Coronary artery (tissue), 2 donors: ENCODE measurements around the gene MIPOL1.
"Not testable (repeated sequence)": the region's sequence is repeated elsewhere in the genome, so short reads cannot be mapped to it uniquely, and the experiment has no call there.

ENCODE experiments used
- DNase-seq: peaks from one replicate; pipeline ENCODE4 v3.0.0-alpha.2; 2017; ENCODE audit warnings: low spot score
- H3K27ac ChIP-seq, 2 donors: fragments of 200-600 bp; sonication (generic); one replicate each; pipeline ENCODE4 v1.5.1; 2016 to 2019
- H3K4me3 ChIP-seq: fragments of 200-600 bp; sonication (generic); 2 replicates; pipeline ENCODE4 v1.5.1; 2016; ENCODE audit warnings: mild to moderate bottlenecking, moderate library complexity
- TF ChIP-seq, protein P1 (sequence below): fragments of 200-600 bp; sonication (generic); IDR thresholded peaks from one replicate; pipeline ENCODE4 v1.5.1; 2019; ENCODE audit warnings: antibody characterized with exemption

MIPOL1 gene

DNA sequence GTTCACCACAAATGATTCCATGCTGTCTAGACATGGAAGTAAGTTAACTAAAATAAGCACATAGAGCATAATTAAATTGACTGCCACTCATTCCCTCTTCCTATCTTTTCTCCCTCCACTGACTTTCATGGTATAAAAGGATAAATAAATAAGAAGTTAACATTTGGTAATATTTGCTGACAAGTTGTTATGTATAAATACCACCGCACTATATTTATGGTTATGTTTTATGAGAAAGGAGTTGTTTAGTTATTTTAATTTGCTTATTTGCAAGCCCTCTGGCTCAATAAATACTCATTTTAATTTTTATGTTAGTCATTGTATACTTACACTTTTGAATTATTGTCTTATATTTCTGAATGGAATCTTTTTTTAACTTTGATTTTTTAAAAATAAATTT is 113.5 kb downstream of the MIPOL1 start:
- Histone ChIP-seq H3K27ac (no peak overlapping the region), H3K4me3 (no peak overlapping the region)
- no peak for DNase-seq
- TF ChIP-seq, protein P1, sequence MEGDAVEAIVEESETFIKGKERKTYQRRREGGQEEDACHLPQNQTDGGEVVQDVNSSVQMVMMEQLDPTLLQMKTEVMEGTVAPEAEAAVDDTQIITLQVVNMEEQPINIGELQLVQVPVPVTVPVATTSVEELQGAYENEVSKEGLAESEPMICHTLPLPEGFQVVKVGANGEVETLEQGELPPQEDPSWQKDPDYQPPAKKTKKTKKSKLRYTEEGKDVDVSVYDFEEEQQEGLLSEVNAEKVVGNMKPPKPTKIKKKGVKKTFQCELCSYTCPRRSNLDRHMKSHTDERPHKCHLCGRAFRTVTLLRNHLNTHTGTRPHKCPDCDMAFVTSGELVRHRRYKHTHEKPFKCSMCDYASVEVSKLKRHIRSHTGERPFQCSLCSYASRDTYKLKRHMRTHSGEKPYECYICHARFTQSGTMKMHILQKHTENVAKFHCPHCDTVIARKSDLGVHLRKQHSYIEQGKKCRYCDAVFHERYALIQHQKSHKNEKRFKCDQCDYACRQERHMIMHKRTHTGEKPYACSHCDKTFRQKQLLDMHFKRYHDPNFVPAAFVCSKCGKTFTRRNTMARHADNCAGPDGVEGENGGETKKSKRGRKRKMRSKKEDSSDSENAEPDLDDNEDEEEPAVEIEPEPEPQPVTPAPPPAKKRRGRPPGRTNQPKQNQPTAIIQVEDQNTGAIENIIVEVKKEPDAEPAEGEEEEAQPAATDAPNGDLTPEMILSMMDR: no peak

DNA sequence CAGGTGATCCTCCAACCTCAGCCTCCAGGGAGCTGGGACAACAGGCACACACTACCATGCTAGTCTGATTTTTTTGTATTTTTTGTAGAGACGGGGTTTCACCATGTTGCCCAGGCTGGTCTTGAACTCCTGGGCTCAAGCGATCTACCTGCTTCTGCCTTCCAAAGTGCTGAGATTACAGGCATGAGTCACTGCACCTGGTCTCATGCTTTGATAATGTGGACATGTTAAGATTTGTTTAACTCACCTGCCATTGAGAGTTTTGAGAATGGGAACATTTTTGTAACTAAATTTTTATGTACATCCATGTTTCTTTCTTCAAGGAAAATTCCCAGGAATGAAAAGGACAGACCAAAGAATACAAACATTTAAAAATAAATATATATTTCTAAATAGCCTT is 121.2 kb downstream of the MIPOL1 start:
- TF ChIP-seq, protein P1: no peak
- no peak for DNase-seq
- no peak overlapping the region for H3K27ac ChIP-seq
- H3K4me3 ChIP-seq: no peak overlapping the region

DNA sequence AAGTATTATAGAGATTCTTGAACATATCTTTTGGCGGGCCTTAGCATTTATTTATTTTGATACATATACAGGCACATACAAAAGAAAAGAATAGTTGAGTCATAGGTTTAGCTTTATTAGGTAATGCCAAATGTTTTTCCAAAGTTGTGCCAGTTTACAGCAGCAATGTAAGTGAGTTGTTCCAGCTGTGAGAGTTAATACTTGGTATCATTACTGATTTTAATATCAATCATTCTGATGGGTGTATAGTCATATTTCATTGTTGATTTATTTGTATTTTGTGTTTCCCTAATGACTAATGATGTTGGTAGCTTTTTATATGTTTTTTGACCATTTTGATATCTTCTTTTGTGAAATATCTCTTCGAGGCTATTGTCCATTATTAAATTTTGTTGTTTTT is 122.4 kb downstream of the MIPOL1 start:
- Histone ChIP-seq H3K4me3 (no peak overlapping the region), H3K27ac (no peak overlapping the region)
- no peak for DNase-seq
- TF ChIP-seq, protein P1: no peak

- Histone ChIP-seq H3K4me3 (no peak overlapping the region), H3K27ac (no peak overlapping the region)
- DNase-seq: no peak
- TF ChIP-seq, protein P1: no peak
Measured at GRCh38 chr14:37325332-37325731, 127.6 kb downstream of the MIPOL1 start.

- no peak overlapping the region for H3K27ac ChIP-seq
- DNase-seq: no peak
- H3K4me3 ChIP-seq: no peak overlapping the region
- TF ChIP-seq, protein P1: no peak
Measured at GRCh38 chr14:37326434-37326833, 128.7 kb downstream of the MIPOL1 start.

DNA sequence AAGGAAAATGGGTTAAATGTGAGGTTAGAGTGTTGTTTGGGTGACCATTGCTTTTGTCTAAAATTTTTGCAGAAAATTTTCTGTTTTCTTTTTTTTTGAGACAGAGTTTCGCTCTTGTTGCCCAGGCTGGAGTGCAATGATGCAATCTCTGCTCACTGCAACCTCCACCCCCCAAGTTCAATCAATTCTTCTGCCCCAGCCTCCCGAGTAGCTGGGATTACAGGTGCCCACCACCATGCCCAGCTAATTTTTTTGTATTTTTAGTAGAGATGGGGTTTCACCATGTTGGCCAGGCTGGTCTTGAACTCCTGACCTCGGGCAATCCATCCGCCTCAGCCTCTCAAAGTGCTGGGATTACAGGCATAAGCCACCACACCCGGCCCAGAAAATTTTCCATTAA is 130.2 kb downstream of the MIPOL1 start:
- not testable (repeated sequence) for DNase-seq, H3K4me3 ChIP-seq, H3K27ac ChIP-seq

GRCh38 chr14:37328673-37329072 is 130.9 kb downstream of the MIPOL1 start:
- H3K27ac ChIP-seq: no peak overlapping the region
- TF ChIP-seq, protein P1: no peak
- no peak overlapping the region for H3K4me3 ChIP-seq
- no peak for DNase-seq
